Measurements from ENCODE around the gene PRMT6. TPM values are rescaled to one million over a fixed set of nuclear protein-coding genes. Genes with fewer than 3 reads are reported as not detected.

Gene PRMT6
- total and polyA plus RNA-seq, 4 donors, result 7.3 to 14.1 (median 12.3) TPM

GRCh38 chr1:107057197-107058133 is 991 bp downstream of the PRMT6 start:
- WGBS, 2 donors, result 5 to 9% methylated on average over 53 to 55 of the region's 55 CpGs
- ATAC-seq (ENCODE audit: insufficient read depth, low FRiP score) (peak; percentile 83), DNase-seq (peak; percentile 78 to 87 (median 79))
- Histone ChIP-seq H3K9ac (ENCODE audit: insufficient read depth in 1 of 2, low read length in 2 of 2) (peak overlapping the region; percentile 65 to 89), H3K4me1 (ENCODE audit: control insufficient read depth in 5 of 5, insufficient read depth in 5 of 5, low read length in 5 of 5) (peaks cover 0 to 17% (median 7%) of the 10 kb centered on the region in 5 donors), H3K36me3 (ENCODE audit: control insufficient read depth in 4 of 4, insufficient read depth in 4 of 4, low read length in 4 of 4) (peaks cover 0 to 12% (median 4%) of the 10 kb centered on the region in 4 donors), H3K27ac (ENCODE audit: low read depth in 1 of 2, low read length in 1 of 2) (peak overlapping the region; percentile 81 to 92), H3K9me3 (ENCODE audit: control insufficient read depth in 4 of 4, insufficient read depth in 3 of 4, low read length in 3 of 4) (no peaks in the 10 kb centered on the region), H3K27me3 (ENCODE audit: control insufficient read depth in 3 of 3, insufficient read depth in 3 of 3, low read length in 2 of 3) (no peaks in the 10 kb centered on the region), H3K4me3 (peak overlapping the region; percentile 98)
- no peak for TF ChIP-seq CTCF (IDR thresholded peaks at IDR 0.05; ENCODE audit: control extremely low read depth, extremely low read depth)

DNA sequence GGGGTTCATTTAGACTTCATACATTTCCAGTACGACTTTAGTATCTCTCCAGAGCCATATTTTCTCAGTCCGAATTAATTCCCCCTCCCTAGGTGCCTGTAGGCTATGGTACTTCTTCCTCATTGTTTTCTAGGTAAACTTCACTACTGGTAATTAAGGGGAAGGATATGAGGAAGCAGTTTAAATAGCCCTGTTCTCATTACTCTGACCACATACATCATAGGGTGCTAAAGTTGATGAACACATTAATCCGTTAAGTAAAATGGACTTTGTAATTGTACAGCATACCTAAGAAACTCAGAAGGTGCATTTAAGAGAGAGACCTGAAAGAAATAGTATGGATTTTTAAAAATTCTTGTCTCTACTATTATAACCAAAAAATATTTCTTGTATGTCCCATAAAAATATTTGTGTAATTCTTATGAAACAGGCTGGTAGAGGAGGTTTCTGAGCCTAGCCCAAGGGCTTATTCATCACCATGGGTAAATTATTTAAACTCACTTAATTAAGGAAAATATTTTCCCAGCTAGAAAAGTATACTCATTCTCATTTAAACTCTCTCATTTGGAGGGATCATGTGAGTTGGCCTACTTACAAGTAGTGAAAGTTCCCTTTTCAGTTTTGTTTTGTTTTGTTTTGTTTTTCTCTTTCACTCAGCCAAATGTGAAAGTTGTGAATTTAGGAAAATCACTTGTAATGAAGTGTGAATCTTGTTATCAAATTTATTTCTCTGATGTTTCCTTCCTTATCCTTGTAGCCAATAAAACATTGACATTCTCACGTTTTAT is 2.0 kb downstream of the PRMT6 start:
- Histone ChIP-seq H3K4me1 (ENCODE audit: control insufficient read depth in 5 of 5, insufficient read depth in 5 of 5, low read length in 5 of 5) (peaks cover 0 to 17% (median 7%) of the 10 kb centered on the region in 5 donors), H3K4me3 (no peak overlapping the region), H3K27ac (ENCODE audit: low read depth in 1 of 2, low read length in 1 of 2) (no peak overlapping the region), H3K9ac (ENCODE audit: insufficient read depth in 1 of 2, low read length in 2 of 2) (peak overlapping the region in 1 of 2 donors; percentile 89), H3K36me3 (ENCODE audit: control insufficient read depth in 4 of 4, insufficient read depth in 4 of 4, low read length in 4 of 4) (peaks cover 0 to 12% (median 4%) of the 10 kb centered on the region in 4 donors), H3K27me3 (ENCODE audit: control insufficient read depth in 3 of 3, insufficient read depth in 3 of 3, low read length in 2 of 3) (no peaks in the 10 kb centered on the region), H3K9me3 (ENCODE audit: control insufficient read depth in 4 of 4, insufficient read depth in 3 of 4, low read length in 3 of 4) (no peaks in the 10 kb centered on the region)
- WGBS, 2 donors, result 57 to 66% methylated on average over 4 of the region's 4 CpGs
- peak in 1 of 3 donors; percentile 47 for DNase-seq
- ATAC-seq (ENCODE audit: insufficient read depth, low FRiP score), result no peak
- no peak for TF ChIP-seq CTCF (IDR thresholded peaks at IDR 0.05; ENCODE audit: control extremely low read depth, extremely low read depth)

DNA sequence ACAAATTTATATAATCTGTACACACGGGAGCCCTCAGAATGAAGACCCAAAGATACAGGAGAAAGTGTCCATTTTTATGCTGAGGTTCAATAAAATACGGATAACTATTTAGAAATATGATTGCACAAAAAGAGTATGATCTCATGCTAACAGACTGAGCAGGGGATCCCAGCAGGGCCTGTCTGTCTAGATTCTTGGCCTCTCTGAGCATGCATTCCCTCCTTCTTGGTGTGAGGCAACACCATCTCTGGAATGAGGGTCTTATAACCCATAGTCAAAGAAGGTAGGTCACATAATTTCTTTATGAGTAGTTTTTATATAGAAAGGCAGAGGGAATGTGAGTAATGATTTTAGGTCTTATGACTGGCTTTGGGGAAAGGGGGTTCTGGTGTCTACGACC is 5.4 kb downstream of the PRMT6 start:
- no peak for TF ChIP-seq CTCF (IDR thresholded peaks at IDR 0.05; ENCODE audit: control extremely low read depth, extremely low read depth)
- 90 to 93% methylated on average over 3 of the region's 3 CpGs for WGBS, 2 donors

More for the DNA sequence above, 5.4 kb downstream of the PRMT6 start:
- Histone ChIP-seq H3K27ac (ENCODE audit: low read depth in 1 of 2, low read length in 1 of 2) (no peak overlapping the region), H3K4me3 (no peak overlapping the region), H3K9ac (ENCODE audit: insufficient read depth in 1 of 2, low read length in 2 of 2) (no peak overlapping the region), H3K27me3 (ENCODE audit: control insufficient read depth in 3 of 3, insufficient read depth in 3 of 3, low read length in 2 of 3) (no peaks in the 10 kb centered on the region), H3K36me3 (ENCODE audit: control insufficient read depth in 4 of 4, insufficient read depth in 4 of 4, low read length in 4 of 4) (peaks cover 0 to 9% (median 4%) of the 10 kb centered on the region in 4 donors), H3K4me1 (ENCODE audit: control insufficient read depth in 5 of 5, insufficient read depth in 5 of 5, low read length in 5 of 5) (peaks cover 0 to 22% (median 7%) of the 10 kb centered on the region in 5 donors), H3K9me3 (ENCODE audit: control insufficient read depth in 4 of 4, insufficient read depth in 3 of 4, low read length in 3 of 4) (no peaks in the 10 kb centered on the region)
- no peak for ATAC-seq (ENCODE audit: insufficient read depth, low FRiP score)
- DNase-seq, result no peak
